ENCODE results near the gene FAM180B.
"Not testable (repeated sequence)": the region's sequence is repeated elsewhere in the genome, so short reads cannot be mapped to it uniquely, and the experiment has no call there.

Gene FAM180B

GRCh38 chr11:47586098-47586855 is at the start of gene FAM180B:
Gene FAM180B (plus strand): TSS chr11:47586678. CDS start chr11:47586769, 91 bp downstream.
- DNase-seq: no peak

- no peak for DNase-seq
Measured at GRCh38 chr11:47536915-47537314, 49.6 kb upstream of the FAM180B start.

GRCh38 chr11:47538741-47539565 is 47.5 kb upstream of the FAM180B start:
- DNase-seq: peak; percentile 23

GRCh38 chr11:47539681-47540039 is 46.8 kb upstream of the FAM180B start:
- no peak for DNase-seq

- no peak for DNase-seq
Measured at GRCh38 chr11:47541070-47541469, 45.4 kb upstream of the FAM180B start.

GRCh38 chr11:47545298-47545697 is 41.2 kb upstream of the FAM180B start:
- no peak for DNase-seq

- not testable (repeated sequence) for DNase-seq
Measured at GRCh38 chr11:47546274-47546673, 40.2 kb upstream of the FAM180B start.

GRCh38 chr11:47550288-47551047 is 36.0 kb upstream of the FAM180B start:
- no peak for DNase-seq

GRCh38 chr11:47551086-47551485 is 35.4 kb upstream of the FAM180B start:
- no peak for DNase-seq

- peak; percentile 12 for DNase-seq
Measured at GRCh38 chr11:47552056-47552565, 34.4 kb upstream of the FAM180B start.

- peak; percentile 80 for DNase-seq
Measured at GRCh38 chr11:47552566-47553405, 33.7 kb upstream of the FAM180B start, which contains the start of gene CELF1. Gene CELF1 (minus strand): TSS chr11:47553132. CDS start chr11:47499523, 53,609 bp downstream.

GRCh38 chr11:47553406-47553743 is 33.1 kb upstream of the FAM180B start:
- no peak for DNase-seq

- DNase-seq: not testable (repeated sequence)
Measured at GRCh38 chr11:47557004-47557403, 29.5 kb upstream of the FAM180B start.

- DNase-seq: no peak
Measured at GRCh38 chr11:47558695-47559094, 27.8 kb upstream of the FAM180B start.

- DNase-seq: no peak
Measured at GRCh38 chr11:47560426-47560825, 26.1 kb upstream of the FAM180B start.

- not testable (repeated sequence) for DNase-seq
Measured at GRCh38 chr11:47562393-47562792, 24.1 kb upstream of the FAM180B start.

- not testable (repeated sequence) for DNase-seq
Measured at GRCh38 chr11:47564366-47564765, 22.1 kb upstream of the FAM180B start.

GRCh38 chr11:47564933-47565339 is 21.5 kb upstream of the FAM180B start:
- no peak for DNase-seq

GRCh38 chr11:47565340-47566148 is 20.9 kb upstream of the FAM180B start, which contains the start of gene PTPMT1:
Gene PTPMT1 (plus strand): TSS chr11:47565599. CDS start chr11:47565623, 24 bp downstream.
- DNase-seq: peak; percentile 35

GRCh38 chr11:47566149-47566698 is 20.3 kb upstream of the FAM180B start:
- no peak for DNase-seq

GRCh38 chr11:47569646-47570045 is 16.8 kb upstream of the FAM180B start:
- DNase-seq: no peak

All from NCI-H2107 (cell line).